NCI-H187 (cell line): Measurements from ENCODE around the gene SNU13.
"Not testable (repeated sequence)": the region's sequence is repeated elsewhere in the genome, so short reads cannot be mapped to it uniquely, and the experiment has no call there.

Experiments
- DNase-seq, 2 experiments: peaks; one replicate each; lab custom pipeline; 2025; lab: John Stamatoyannopoulos, UW

The SNU13 gene

GRCh38 chr22:41688365-41689211, at the start of gene SNU13:
Gene SNU13, minus strand, starts transcription at chr22:41688867. Its CDS starts 71 bp downstream, at chr22:41688796.
- DNase-seq, result peak; percentile 17 to 53

- not testable (repeated sequence) for DNase-seq
Observed at GRCh38 chr22:41733241-41733640, 44.6 kb upstream of the SNU13 start.

GRCh38 chr22:41732096-41732772, 43.6 kb upstream of the SNU13 start:
- DNase-seq, result no peak

GRCh38 chr22:41731609-41732008, 42.9 kb upstream of the SNU13 start:
- no peak for DNase-seq

- DNase-seq, result no peak
Observed at GRCh38 chr22:41725510-41726110, 36.9 kb upstream of the SNU13 start.

GRCh38 chr22:41722496-41722895, 33.8 kb upstream of the SNU13 start:
- no peak for DNase-seq

- no peak for DNase-seq
Observed at GRCh38 chr22:41713004-41713403, 24.3 kb upstream of the SNU13 start.

GRCh38 chr22:41709341-41709740, 20.7 kb upstream of the SNU13 start:
- no peak for DNase-seq

- no peak for DNase-seq
Observed at GRCh38 chr22:41702763-41703162, 14.1 kb upstream of the SNU13 start.

GRCh38 chr22:41700108-41700364, 11.4 kb upstream of the SNU13 start:
- DNase-seq, result no peak

GRCh38 chr22:41699264-41700107, 10.8 kb upstream of the SNU13 start, which contains the start of gene MEI1:
Gene MEI1, plus strand, starts transcription at chr22:41699503. Its CDS starts 36 bp downstream, at chr22:41699539.
- DNase-seq, result no peak

GRCh38 chr22:41697126-41697775, 8.6 kb upstream of the SNU13 start:
- peak; percentile 43 to 53 for DNase-seq

- DNase-seq, result no peak
Observed at GRCh38 chr22:41696703-41697102, 8.0 kb upstream of the SNU13 start.

- no peak for DNase-seq
Observed at GRCh38 chr22:41695211-41695610, 6.5 kb upstream of the SNU13 start.

- DNase-seq, result no peak
Observed at GRCh38 chr22:41690476-41690875, 1.8 kb upstream of the SNU13 start.

- DNase-seq, result no peak
Observed at GRCh38 chr22:41687901-41688364, 734 bp downstream of the SNU13 start.

GRCh38 chr22:41686890-41687289, 1.8 kb downstream of the SNU13 start:
- not testable (repeated sequence) for DNase-seq

GRCh38 chr22:41684194-41684593, 4.5 kb downstream of the SNU13 start:
- DNase-seq, result no peak

GRCh38 chr22:41683616-41684015, 5.1 kb downstream of the SNU13 start:
- DNase-seq, result no peak

GRCh38 chr22:41683052-41683451, 5.6 kb downstream of the SNU13 start:
- no peak for DNase-seq

GRCh38 chr22:41682033-41682807, 6.4 kb downstream of the SNU13 start:
- no peak for DNase-seq
